Measurements from ENCODE around the gene TMEM222.
"Not testable (repeated sequence)": the region's sequence is repeated elsewhere in the genome, so short reads cannot be mapped to it uniquely, and the experiment has no call there.

Gene TMEM222

GRCh38 chr1:27321813-27322568 lies at the start of gene TMEM222:
Gene TMEM222 (plus strand): TSS chr1:27322163. CDS start chr1:27322198, 35 bp downstream.
- DNase-seq (ENCODE audit: low read depth in 2 of 2), result peak; percentile 96 to 97

- no peak for DNase-seq (ENCODE audit: low read depth in 2 of 2)
Measured at GRCh38 chr1:27274204-27274603, 47.8 kb upstream of the TMEM222 start.

GRCh38 chr1:27275696-27276095 lies 46.3 kb upstream of the TMEM222 start:
- DNase-seq (ENCODE audit: low read depth in 2 of 2), result no peak

- peak; percentile 58 to 59 for DNase-seq (ENCODE audit: low read depth in 2 of 2)
Measured at GRCh38 chr1:27284425-27285273, 37.3 kb upstream of the TMEM222 start.

- no peak for DNase-seq (ENCODE audit: low read depth in 2 of 2)
Measured at GRCh38 chr1:27285274-27285660, 36.7 kb upstream of the TMEM222 start.

- not testable (repeated sequence) for DNase-seq (ENCODE audit: low read depth in 2 of 2)
Measured at GRCh38 chr1:27285821-27286220, 36.1 kb upstream of the TMEM222 start.

- DNase-seq (ENCODE audit: low read depth in 2 of 2), result not testable (repeated sequence)
Measured at GRCh38 chr1:27289125-27289524, 32.8 kb upstream of the TMEM222 start.

- no peak for DNase-seq (ENCODE audit: low read depth in 2 of 2)
Measured at GRCh38 chr1:27290581-27290980, 31.4 kb upstream of the TMEM222 start.

- DNase-seq (ENCODE audit: low read depth in 2 of 2), result no peak
Measured at GRCh38 chr1:27292106-27292505, 29.9 kb upstream of the TMEM222 start.

- no peak for DNase-seq (ENCODE audit: low read depth in 2 of 2)
Measured at GRCh38 chr1:27293915-27294314, 28.0 kb upstream of the TMEM222 start.

- DNase-seq (ENCODE audit: low read depth in 2 of 2), result peak; percentile 22 to 31
Measured at GRCh38 chr1:27296773-27297291, 25.1 kb upstream of the TMEM222 start.

- no peak for DNase-seq (ENCODE audit: low read depth in 2 of 2)
Measured at GRCh38 chr1:27297903-27298302, 24.1 kb upstream of the TMEM222 start.

- no peak for DNase-seq (ENCODE audit: low read depth in 2 of 2)
Measured at GRCh38 chr1:27298632-27299384, 23.2 kb upstream of the TMEM222 start.

- DNase-seq (ENCODE audit: low read depth in 2 of 2), result no peak
Measured at GRCh38 chr1:27299385-27300271, 22.3 kb upstream of the TMEM222 start.

- peak; percentile 44 to 56 for DNase-seq (ENCODE audit: low read depth in 2 of 2)
Measured at GRCh38 chr1:27300341-27301051, 21.5 kb upstream of the TMEM222 start.

GRCh38 chr1:27301052-27301422 lies 20.9 kb upstream of the TMEM222 start:
- DNase-seq (ENCODE audit: low read depth in 2 of 2), result no peak

- DNase-seq (ENCODE audit: low read depth in 2 of 2), result no peak
Measured at GRCh38 chr1:27301582-27302199, 20.3 kb upstream of the TMEM222 start.

GRCh38 chr1:27302612-27303011 lies 19.4 kb upstream of the TMEM222 start:
- DNase-seq (ENCODE audit: low read depth in 2 of 2), result no peak

GRCh38 chr1:27303509-27303908 lies 18.5 kb upstream of the TMEM222 start:
- DNase-seq (ENCODE audit: low read depth in 2 of 2), result no peak

- DNase-seq (ENCODE audit: low read depth in 2 of 2), result no peak
Measured at GRCh38 chr1:27306071-27306470, 15.9 kb upstream of the TMEM222 start.

Data from stimulated activated CD8-positive, alpha-beta memory T cell treated with anti-CD3 and anti-CD28 coated beads, Interleukin-15, amount 100 ng/mL, for 48 hours (primary cell).